SKM-1 (cell line): ENCODE measurements around the gene MAST1.
A peak's percentile ranks its signal among the peaks of the same experiment; 100 is the strongest.

Source experiments
- DNase-seq: peaks from one replicate; lab custom pipeline; 2025; ENCODE audit not compliant: unreplicated experiment; lab: John Stamatoyannopoulos, UW

MAST1 gene

GRCh38 chr19:12867120-12868099 is 29.1 kb downstream of the MAST1 start:
- DNase-seq: no peak

- DNase-seq: no peak
These were observed 30.3 kb downstream of the MAST1 start for GRCh38 chr19:12868540-12869112.

- no peak for DNase-seq
These were observed 33.4 kb downstream of the MAST1 start for GRCh38 chr19:12871681-12872080.

GRCh38 chr19:12872255-12872654 is 33.9 kb downstream of the MAST1 start:
- no peak for DNase-seq

- DNase-seq: peak; percentile 9
These were observed 34.9 kb downstream of the MAST1 start for GRCh38 chr19:12872941-12873890.

GRCh38 chr19:12873891-12874745 is 35.8 kb downstream of the MAST1 start:
- DNase-seq: no peak

GRCh38 chr19:12875086-12875485 is 36.8 kb downstream of the MAST1 start:
- DNase-seq: no peak

- DNase-seq: no peak
These were observed 42.3 kb downstream of the MAST1 start for GRCh38 chr19:12880551-12881171.

GRCh38 chr19:12881172-12881808 is 43.0 kb downstream of the MAST1 start, which contains the start of gene DNASE2:
Gene DNASE2, minus strand, starts transcription at chr19:12881449. Its CDS starts 74 bp downstream, at chr19:12881375.
- peak; percentile 91 for DNase-seq

GRCh38 chr19:12882589-12882988 is 44.3 kb downstream of the MAST1 start:
- no peak for DNase-seq

- no peak for DNase-seq
These were observed 45.9 kb downstream of the MAST1 start for GRCh38 chr19:12884202-12884601.

- DNase-seq: no peak
These were observed 46.3 kb downstream of the MAST1 start for GRCh38 chr19:12884627-12884925.

GRCh38 chr19:12884926-12885748 is 46.8 kb downstream of the MAST1 start:
- no peak for DNase-seq

- DNase-seq: no peak
These were observed 47.7 kb downstream of the MAST1 start for GRCh38 chr19:12885749-12886650.

GRCh38 chr19:12886651-12886968 is 48.3 kb downstream of the MAST1 start:
- DNase-seq: no peak

- no peak for DNase-seq
These were observed 48.8 kb downstream of the MAST1 start, which contains the start of gene KLF1 for GRCh38 chr19:12886969-12887747. Gene KLF1, minus strand, starts transcription at chr19:12887201. Its CDS starts 61 bp downstream, at chr19:12887140.
